ENCODE data around the gene TLCD3B. TPM values are rescaled to one million over a fixed set of nuclear protein-coding genes. Genes with fewer than 3 reads are reported as not detected.

TLCD3B gene
- total and polyA plus RNA-seq, 12 donors: 0.29 TPM; not detected in 11

DNA sequence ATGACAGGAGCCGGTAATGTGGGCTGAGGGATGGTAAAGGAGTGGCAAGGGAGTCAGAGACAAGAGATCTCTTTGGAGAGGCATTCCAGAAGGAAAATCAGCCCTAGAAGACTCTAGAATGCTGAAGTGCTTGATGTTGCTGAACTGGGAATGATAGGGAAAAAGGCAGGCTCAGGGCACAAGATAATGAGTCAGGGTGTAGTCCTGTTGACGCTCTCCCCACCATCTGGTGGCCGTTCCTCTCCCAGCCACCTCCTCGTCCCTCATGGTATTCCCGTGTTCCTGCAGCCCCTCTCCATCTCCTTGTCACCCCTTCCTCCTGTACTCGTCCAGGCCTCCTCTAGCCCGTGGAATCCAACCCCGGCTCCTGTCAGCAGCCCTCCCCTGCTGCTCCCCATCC, 23.4 kb upstream of the TLCD3B start:
- H3K4me3 ChIP-seq: no peak overlapping the region
- H3K36me3 ChIP-seq: peaks cover 0 to 5% (median 0%) of the 10 kb centered on the region in 9 donors
- intact Hi-C loops (cut with DNase I): loop anchor here in 2 of 10 donors (5.0 kb wide), 1 partner anchor 43 kb away; the partner anchor contains the start of gene YPEL3 (in 2 of the 2)
- TF ChIP-seq, protein P1, sequence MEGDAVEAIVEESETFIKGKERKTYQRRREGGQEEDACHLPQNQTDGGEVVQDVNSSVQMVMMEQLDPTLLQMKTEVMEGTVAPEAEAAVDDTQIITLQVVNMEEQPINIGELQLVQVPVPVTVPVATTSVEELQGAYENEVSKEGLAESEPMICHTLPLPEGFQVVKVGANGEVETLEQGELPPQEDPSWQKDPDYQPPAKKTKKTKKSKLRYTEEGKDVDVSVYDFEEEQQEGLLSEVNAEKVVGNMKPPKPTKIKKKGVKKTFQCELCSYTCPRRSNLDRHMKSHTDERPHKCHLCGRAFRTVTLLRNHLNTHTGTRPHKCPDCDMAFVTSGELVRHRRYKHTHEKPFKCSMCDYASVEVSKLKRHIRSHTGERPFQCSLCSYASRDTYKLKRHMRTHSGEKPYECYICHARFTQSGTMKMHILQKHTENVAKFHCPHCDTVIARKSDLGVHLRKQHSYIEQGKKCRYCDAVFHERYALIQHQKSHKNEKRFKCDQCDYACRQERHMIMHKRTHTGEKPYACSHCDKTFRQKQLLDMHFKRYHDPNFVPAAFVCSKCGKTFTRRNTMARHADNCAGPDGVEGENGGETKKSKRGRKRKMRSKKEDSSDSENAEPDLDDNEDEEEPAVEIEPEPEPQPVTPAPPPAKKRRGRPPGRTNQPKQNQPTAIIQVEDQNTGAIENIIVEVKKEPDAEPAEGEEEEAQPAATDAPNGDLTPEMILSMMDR (IDR thresholded peaks at IDR 0.05): no peak
- no peak for DNase-seq
- no peak for ATAC-seq
- peaks cover 4 to 24% (median 9%) of the 10 kb centered on the region in 9 donors for H3K4me1 ChIP-seq
- 72 to 76% methylated on average over 8 of the region's 8 CpGs for WGBS, 2 donors
- no peaks in the 10 kb centered on the region for H3K27me3 ChIP-seq
- H3K27ac ChIP-seq: no peak overlapping the region
- no peaks in the 10 kb centered on the region for H3K9me3 ChIP-seq

DNA sequence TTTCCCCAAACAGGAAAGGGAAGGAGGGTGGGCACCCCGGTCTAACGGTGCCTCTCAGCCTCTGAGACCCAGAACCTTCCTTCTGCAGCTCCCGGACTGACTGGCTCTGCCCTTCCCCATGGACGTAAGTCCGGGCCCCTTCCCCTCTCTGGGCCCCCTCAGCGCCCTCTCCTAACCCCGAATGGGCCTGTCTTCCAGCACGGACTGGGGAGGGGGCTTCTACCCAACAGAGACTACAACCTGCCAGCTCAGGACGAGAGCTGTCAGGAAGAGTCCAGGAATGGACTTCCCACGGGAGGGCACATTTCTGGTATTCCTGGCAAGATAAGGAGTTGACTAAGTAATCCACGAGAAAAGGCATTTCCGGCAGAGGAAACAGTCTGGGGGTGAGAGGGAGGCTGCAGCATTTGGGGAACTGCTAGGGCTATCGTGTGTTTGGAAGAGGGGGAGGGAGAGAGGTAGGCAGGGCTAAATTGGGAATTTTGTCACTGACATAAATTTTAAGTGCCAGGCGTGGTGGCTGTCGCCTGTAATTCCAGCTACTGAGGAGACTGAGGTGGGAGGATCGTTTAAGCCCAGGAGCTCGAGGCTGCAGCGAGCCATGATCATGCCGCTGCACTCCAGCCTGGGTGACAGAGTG, 22.4 kb upstream of the TLCD3B start:
- no peaks in the 10 kb centered on the region for H3K36me3 ChIP-seq
- DNase-seq (no peak), ATAC-seq (peak in 7 of 8 donors; percentile 24 to 48 (median 36))
- H3K4me1 ChIP-seq: peaks cover 4 to 24% (median 9%) of the 10 kb centered on the region in 9 donors
- intact Hi-C loops (cut with DNase I): loop anchor here in 3 of 10 donors (2.0 to 5.0 kb wide), 2 partner anchors 43 to 44 kb away; partner anchors contain the start of gene YPEL3 (in 3 of the 3)
- WGBS, 2 donors: 4 to 5% methylated on average over 19 of the region's 19 CpGs
- TF ChIP-seq, protein P1 (IDR thresholded peaks at IDR 0.05): no peak
- H3K27ac ChIP-seq: peak overlapping the region in 5 of 10 donors; percentile 29 to 80 (median 50)
- no peaks in the 10 kb centered on the region for H3K9me3 ChIP-seq
- peak overlapping the region; percentile 37 to 87 (median 78) for H3K4me3 ChIP-seq
- no peaks in the 10 kb centered on the region for H3K27me3 ChIP-seq

DNA sequence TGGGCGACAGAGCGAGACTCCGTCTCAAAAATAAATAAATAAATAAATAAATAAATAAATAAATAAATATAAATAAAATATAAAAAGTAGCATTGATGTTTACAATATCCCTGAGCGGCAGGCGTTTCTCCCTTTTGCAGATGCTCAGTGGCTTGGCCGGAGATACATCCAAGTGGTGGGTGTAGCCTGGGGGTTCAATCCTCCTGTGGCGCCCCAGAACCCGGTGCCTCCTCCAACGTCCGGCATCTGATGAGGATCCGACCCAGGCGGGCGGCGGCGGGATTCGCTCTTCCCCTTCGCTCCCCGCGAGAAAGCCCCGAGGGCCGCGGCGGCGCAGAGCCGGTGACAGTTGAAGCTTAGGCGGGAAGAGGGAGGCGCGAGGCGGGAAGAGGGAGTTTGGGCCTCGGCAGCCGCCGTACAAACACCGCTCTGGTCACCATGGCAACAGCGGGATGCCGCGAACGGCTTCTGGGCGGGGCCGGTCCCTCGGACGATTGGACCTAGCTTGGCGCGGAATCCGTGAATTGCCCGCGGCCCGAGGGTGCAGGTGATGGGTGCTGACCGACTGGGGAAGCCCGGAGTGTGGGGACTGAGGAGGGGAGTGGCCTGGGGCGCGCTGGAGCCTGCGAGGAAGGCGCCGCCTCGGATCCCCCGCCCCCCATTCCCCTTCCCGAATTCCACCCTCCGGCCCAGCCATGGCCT, 21.8 kb upstream of the TLCD3B start:
- Histone ChIP-seq H3K4me1 (peaks cover 4 to 24% (median 9%) of the 10 kb centered on the region in 9 donors), H3K36me3 (no peaks in the 10 kb centered on the region), H3K27ac (peak overlapping the region in 5 of 10 donors; percentile 29 to 80 (median 51)), H3K4me3 (peak overlapping the region; percentile 37 to 87 (median 78)), H3K9me3 (no peaks in the 10 kb centered on the region), H3K27me3 (no peaks in the 10 kb centered on the region)
- DNase-seq (peak; percentile 94 to 96), ATAC-seq (peak; percentile 91 to 97 (median 96))
- TF ChIP-seq, protein P1 (IDR thresholded peaks at IDR 0.05): no peak
- intact Hi-C loops (cut with DNase I): loop anchor here in 3 of 10 donors (2.0 to 5.0 kb wide), 2 partner anchors 44 kb away; partner anchors contain the start of gene YPEL3 (in 3 of the 3)
- WGBS, 2 donors: 5% methylated on average over 56 to 58 of the region's 58 CpGs

DNA sequence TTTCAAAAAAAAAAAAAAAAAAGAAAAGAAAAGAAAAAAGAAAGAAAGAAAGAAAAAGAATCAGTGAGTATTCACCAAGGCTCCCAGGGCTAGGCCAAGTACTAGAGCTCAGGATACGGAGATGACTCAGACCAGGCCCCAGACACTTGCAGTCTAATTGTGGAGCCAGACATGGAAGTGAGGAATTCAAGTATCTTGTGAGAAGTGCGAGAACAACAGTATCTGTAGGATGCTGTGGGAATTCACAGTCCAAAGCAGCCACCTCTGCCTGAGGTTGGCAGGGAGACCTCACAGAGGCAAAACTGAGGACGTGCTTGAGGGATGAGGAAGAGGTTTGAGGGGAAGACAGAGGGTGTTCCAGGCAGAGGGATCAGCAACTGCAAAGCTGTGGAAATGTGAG, 20.4 kb upstream of the TLCD3B start:
- Histone ChIP-seq H3K4me3 (no peak overlapping the region), H3K36me3 (no peaks in the 10 kb centered on the region), H3K9me3 (no peaks in the 10 kb centered on the region), H3K27ac (no peak overlapping the region), H3K4me1 (peaks cover 4 to 24% (median 9%) of the 10 kb centered on the region in 9 donors), H3K27me3 (no peaks in the 10 kb centered on the region)
- ATAC-seq (no peak), DNase-seq (no peak)
- WGBS, 2 donors: 88% methylated on average over 3 of the region's 3 CpGs
- intact Hi-C loops (cut with DNase I): loop anchor here in 2 of 10 donors (5.0 kb wide), 1 partner anchor 46 kb away; the partner anchor contains the start of gene YPEL3 (in 2 of the 2)
- TF ChIP-seq, protein P1 (IDR thresholded peaks at IDR 0.05): no peak

Measured in heart right ventricle (tissue), 16 donors.